HepG2 (cell line): ENCODE results near the gene CHMP1A. TPM values are rescaled to one million over a fixed set of nuclear protein-coding genes. Genes with fewer than 3 reads are reported as not detected.

Source experiments
- ARID4A ChIP-seq: sonication (generic); formaldehyde crosslinking; IDR thresholded peaks from 2 replicates; pipeline ENCODE4 v1.5.0; 2020; ENCODE audit warnings: mild to moderate bottlenecking, missing genetic modification reagents, borderline replicate concordance
- FUBP1 ChIP-seq: sonication (generic); formaldehyde crosslinking; IDR thresholded peaks from 2 replicates; pipeline ENCODE4 v1.5.1; 2020; ENCODE audit warnings: missing genetic modification reagents, mild to moderate bottlenecking, borderline replicate concordance
- ISL2 ChIP-seq: sonication (generic); formaldehyde crosslinking; IDR thresholded peaks from 2 replicates; pipeline ENCODE4 v1.5.0; 2020; ENCODE audit warnings: missing genetic modification reagents
- NFAT5 ChIP-seq: sonication (generic); formaldehyde crosslinking; IDR thresholded peaks from 2 replicates; pipeline ENCODE4 v1.4.0; 2020; ENCODE audit warnings: missing genetic modification reagents
- ZBTB42 ChIP-seq: sonication (generic); formaldehyde crosslinking; IDR thresholded peaks from 2 replicates; pipeline ENCODE4 v1.5.0; 2020; ENCODE audit warnings: mild to moderate bottlenecking, missing genetic modification reagents
- ZGPAT ChIP-seq: IDR thresholded peaks from 2 replicates; pipeline ENCODE4 v1.6.1; 2016; ENCODE audit warnings: mild to moderate bottlenecking
- ZMYM4 ChIP-seq: sonication (generic); formaldehyde crosslinking; IDR thresholded peaks from 2 replicates; pipeline ENCODE4 v1.8.1; 2023; ENCODE audit warnings: mild to moderate bottlenecking, missing genetic modification reagents
- ZNF136 ChIP-seq: sonication (generic); formaldehyde crosslinking; IDR thresholded peaks from 2 replicates; pipeline ENCODE4 v1.8.1; 2022; ENCODE audit warnings: low read depth, mild to moderate bottlenecking, moderate library complexity, missing genetic modification reagents
- ZNF180 ChIP-seq: sonication (generic); formaldehyde crosslinking; IDR thresholded peaks from 2 replicates; pipeline ENCODE4 v1.4.0; 2020; ENCODE audit warnings: low read depth, missing genetic modification reagents, borderline replicate concordance
- ZNF512 ChIP-seq: sonication (generic); formaldehyde crosslinking; IDR thresholded peaks from 2 replicates; pipeline ENCODE4 v1.4.0; 2020; ENCODE audit warnings: mild to moderate bottlenecking, missing genetic modification reagents
- ZNF670 ChIP-seq: sonication (generic); formaldehyde crosslinking; IDR thresholded peaks from 2 replicates; pipeline ENCODE4 v1.8.0; 2022; ENCODE audit warnings: mild to moderate bottlenecking, missing genetic modification reagents, borderline replicate concordance
- polyA plus RNA-seq, 8 experiments: library from polyadenylated mRNA; depleted of rRNA in 3 of 8; stranded (reverse) in 7 of 8; unstranded in 1 of 8; fragments of >200 nt; fragmentation: Illumina TruSeq in 4 of 8; extraction: Trizol in 4 of 8; gene quantifications; 2 replicates each; pipeline versions ENCODE4 v1.2.1 to v1.2.3, GENCODE V29; 2011 to 2016; ENCODE audit warnings: low read depth in 4 of 8, missing spikeins in 1 of 8, mixed read lengths in 1 of 8; ENCODE audit not compliant: insufficient read depth in 1 of 8
- total RNA-seq, 5 experiments: library from RNA; depleted of rRNA; stranded (reverse); fragments of >200 nt; fragmentation: Illumina TruSeq; extraction: Trizol; gene quantifications; 2 replicates each; pipeline ENCODE4 v1.2.3, GENCODE V29; 2016; ENCODE audit warnings: low read depth in 1 of 5

CHMP1A gene
- total and polyA plus RNA-seq, 2 of the 13 experiments (the other 11 are each of a cell fraction or from before 2014, with no cell fraction given): 69.4 to 73.3 TPM

GRCh38 chr16:89657442-89658220 lies at the start of gene CHMP1A, which contains the start of gene SPATA33 (continued):
- peak; percentile 45; the same call in 1 of the 2 replicates for TF ChIP-seq NFAT5
- no peak for TF ChIP-seq ZBTB42 (CRISPR knock-in tag)
- no peak for TF ChIP-seq FUBP1 (CRISPR knock-in tag)
- TF ChIP-seq ISL2 (CRISPR knock-in tag): peak; percentile 35
- TF ChIP-seq ZNF670 (CRISPR knock-in tag): no peak
- TF ChIP-seq ZGPAT (CRISPR knock-in tag): peak; percentile 86; the same call in 1 of the 2 replicates
- no peak for TF ChIP-seq ZNF512 (CRISPR knock-in tag)
- TF ChIP-seq ZNF136 (CRISPR knock-in tag): no peak
- peak; percentile 76; the same call in 1 of the 2 replicates for TF ChIP-seq ZMYM4 (CRISPR knock-in tag)
- peak; percentile 99 for TF ChIP-seq ARID4A (CRISPR knock-in tag)
- TF ChIP-seq ZNF180: peak; percentile 86
